Tibial artery (tissue), 4 donors: ENCODE results near the gene TPRX1.

Experiments
- DNase-seq, 2 donors: peaks; one replicate each; pipeline ENCODE4 v3.0.0-alpha.2; 2019
- H3K27ac ChIP-seq, 2 donors: fragments of 200-600 bp; sonication (generic) in 1 of 2; 1 replicate in 1 of 2; 2 replicates in 1 of 2; pipeline ENCODE4 v1.5.1; 2018 to 2019; ENCODE audit warnings: mild to moderate bottlenecking in 1 of 2
- H3K27me3 ChIP-seq, 2 donors: fragments of 200-600 bp; sonication (generic) in 1 of 2; one replicate each; pipeline versions ENCODE4 v1.5.1 to v1.6.0; 2016 to 2019
- H3K36me3 ChIP-seq, 3 donors: fragments of 200-600 bp; sonication (generic) in 2 of 3; one replicate each; pipeline ENCODE4 v1.5.1; 2016 to 2019; ENCODE audit warnings: mild to moderate bottlenecking in 2 of 3
- H3K4me1 ChIP-seq, 4 donors: fragments of 200-600 bp; sonication (generic) in 2 of 4; 1 replicate in 3 of 4; 2 replicates in 1 of 4; pipeline ENCODE4 v1.5.1; 2016 to 2019
- H3K4me3 ChIP-seq, 2 donors: fragments of 200-600 bp; sonication (generic) in 1 of 2; 1 replicate in 1 of 2; 2 replicates in 1 of 2; pipeline ENCODE4 v1.5.1; 2018 to 2019; ENCODE audit warnings: mild to moderate bottlenecking in 2 of 2
- H3K9me3 ChIP-seq, 3 donors: fragments of 200-600 bp; sonication (generic) in 1 of 3; one replicate each; pipeline ENCODE4 v1.5.1; 2016 to 2019
- intact Hi-C: fragments of 100-400 bp; cut with DNase I; formaldehyde crosslinking; loops from one replicate; pipeline ENCODE4 v1.15.0; 2023; ENCODE audit warnings: low total_unique reads
- TF ChIP-seq, protein P1 (sequence below), 2 experiments: fragments of 200-600 bp in 1 of 2; fragments of 450-650 bp in 1 of 2; IDR thresholded peaks; one replicate each; pipeline ENCODE4 v1.5.1; 2017 to 2019; ENCODE audit warnings: antibody characterized with exemption in 2 of 2, mild to moderate bottlenecking in 1 of 2, moderate library complexity in 1 of 2

TPRX1 gene

DNA sequence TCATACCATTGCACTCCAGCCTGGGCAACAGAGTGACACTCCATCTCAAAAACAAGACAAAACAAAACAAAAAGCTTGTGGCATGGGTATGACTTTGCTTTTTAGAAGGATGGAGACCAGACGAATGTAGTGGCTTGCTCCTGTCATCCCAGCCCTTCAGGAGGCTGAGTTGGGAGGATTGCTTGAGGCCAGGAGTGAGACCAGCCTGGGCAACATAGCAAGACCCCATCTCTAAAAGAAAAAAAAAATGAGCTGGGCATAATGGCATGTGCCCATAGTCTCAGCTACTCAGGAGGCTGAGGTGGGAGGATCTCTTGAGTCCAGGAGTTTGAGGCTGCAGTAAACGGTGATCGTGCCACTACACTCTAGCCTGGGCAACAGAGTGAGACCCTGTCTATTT is 42.2 kb downstream of the TPRX1 start:
- Histone ChIP-seq H3K36me3 (peaks cover 17 to 36% (median 23%) of the 10 kb centered on the region in 3 donors), H3K27ac (no peak overlapping the region), H3K27me3 (no peaks in the 10 kb centered on the region), H3K9me3 (no peaks in the 10 kb centered on the region), H3K4me1 (peaks cover 0 to 7% (median 0%) of the 10 kb centered on the region in 4 donors), H3K4me3 (no peak overlapping the region)
- no peak for DNase-seq
- intact Hi-C loops = no loop called here
- TF ChIP-seq, protein P1, sequence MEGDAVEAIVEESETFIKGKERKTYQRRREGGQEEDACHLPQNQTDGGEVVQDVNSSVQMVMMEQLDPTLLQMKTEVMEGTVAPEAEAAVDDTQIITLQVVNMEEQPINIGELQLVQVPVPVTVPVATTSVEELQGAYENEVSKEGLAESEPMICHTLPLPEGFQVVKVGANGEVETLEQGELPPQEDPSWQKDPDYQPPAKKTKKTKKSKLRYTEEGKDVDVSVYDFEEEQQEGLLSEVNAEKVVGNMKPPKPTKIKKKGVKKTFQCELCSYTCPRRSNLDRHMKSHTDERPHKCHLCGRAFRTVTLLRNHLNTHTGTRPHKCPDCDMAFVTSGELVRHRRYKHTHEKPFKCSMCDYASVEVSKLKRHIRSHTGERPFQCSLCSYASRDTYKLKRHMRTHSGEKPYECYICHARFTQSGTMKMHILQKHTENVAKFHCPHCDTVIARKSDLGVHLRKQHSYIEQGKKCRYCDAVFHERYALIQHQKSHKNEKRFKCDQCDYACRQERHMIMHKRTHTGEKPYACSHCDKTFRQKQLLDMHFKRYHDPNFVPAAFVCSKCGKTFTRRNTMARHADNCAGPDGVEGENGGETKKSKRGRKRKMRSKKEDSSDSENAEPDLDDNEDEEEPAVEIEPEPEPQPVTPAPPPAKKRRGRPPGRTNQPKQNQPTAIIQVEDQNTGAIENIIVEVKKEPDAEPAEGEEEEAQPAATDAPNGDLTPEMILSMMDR (IDR thresholded peaks at IDR 0.05) = no peak

GRCh38 chr19:47761566-47761965 is 42.8 kb downstream of the TPRX1 start:
- peaks cover 23 to 42% (median 29%) of the 10 kb centered on the region in 3 donors for H3K36me3 ChIP-seq
- intact Hi-C loops = no loop called here
- no peaks in the 10 kb centered on the region for H3K27me3 ChIP-seq

GRCh38 chr19:47760632-47760999 is 43.7 kb downstream of the TPRX1 start:
- H3K36me3 ChIP-seq = peaks cover 33 to 51% (median 39%) of the 10 kb centered on the region in 3 donors
- H3K27ac ChIP-seq = no peak overlapping the region
- TF ChIP-seq, protein P1 (IDR thresholded peaks at IDR 0.05) = no peak
- H3K4me3 ChIP-seq = no peak overlapping the region
- DNase-seq = no peak
- no peaks in the 10 kb centered on the region for H3K27me3 ChIP-seq
- H3K4me1 ChIP-seq = peaks cover 0 to 2% (median 0%) of the 10 kb centered on the region in 4 donors
- intact Hi-C loops = no loop called here
- H3K9me3 ChIP-seq = no peaks in the 10 kb centered on the region

More at GRCh38 chr19:47761566-47761965, 42.8 kb downstream of the TPRX1 start:
- no peaks in the 10 kb centered on the region for H3K9me3 ChIP-seq
- no peak overlapping the region for H3K4me3 ChIP-seq
- TF ChIP-seq, protein P1 (IDR thresholded peaks at IDR 0.05) = no peak
- H3K4me1 ChIP-seq = peaks cover 0 to 7% (median 0%) of the 10 kb centered on the region in 4 donors
- no peak overlapping the region for H3K27ac ChIP-seq
- no peak for DNase-seq

DNA sequence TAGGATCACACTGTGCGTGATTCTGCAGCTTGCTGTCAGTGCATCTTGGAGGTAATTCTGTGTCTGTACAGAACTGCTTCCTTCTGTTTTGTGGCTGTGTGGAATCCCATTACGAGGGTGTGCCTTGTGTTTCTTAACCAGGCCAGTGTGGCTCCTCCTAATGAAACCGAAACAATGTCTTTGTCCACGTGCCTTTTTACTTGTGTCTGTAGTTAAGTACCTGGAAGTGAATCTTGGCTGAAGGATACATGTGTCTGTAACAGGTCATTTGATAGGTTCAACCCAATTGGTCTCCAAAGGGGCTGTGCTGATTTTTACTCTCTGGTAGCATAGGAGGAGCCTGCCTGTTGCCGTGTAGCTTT is 45.9 kb downstream of the TPRX1 start:
- TF ChIP-seq, protein P1 (IDR thresholded peaks at IDR 0.05) = no peak
- Histone ChIP-seq H3K4me3 (no peak overlapping the region), H3K4me1 (no peaks in the 10 kb centered on the region), H3K9me3 (no peaks in the 10 kb centered on the region), H3K36me3 (peaks cover 54 to 73% (median 61%) of the 10 kb centered on the region in 3 donors), H3K27ac (no peak overlapping the region), H3K27me3 (no peaks in the 10 kb centered on the region)
- DNase-seq = no peak
- intact Hi-C loops = no loop called here

DNA sequence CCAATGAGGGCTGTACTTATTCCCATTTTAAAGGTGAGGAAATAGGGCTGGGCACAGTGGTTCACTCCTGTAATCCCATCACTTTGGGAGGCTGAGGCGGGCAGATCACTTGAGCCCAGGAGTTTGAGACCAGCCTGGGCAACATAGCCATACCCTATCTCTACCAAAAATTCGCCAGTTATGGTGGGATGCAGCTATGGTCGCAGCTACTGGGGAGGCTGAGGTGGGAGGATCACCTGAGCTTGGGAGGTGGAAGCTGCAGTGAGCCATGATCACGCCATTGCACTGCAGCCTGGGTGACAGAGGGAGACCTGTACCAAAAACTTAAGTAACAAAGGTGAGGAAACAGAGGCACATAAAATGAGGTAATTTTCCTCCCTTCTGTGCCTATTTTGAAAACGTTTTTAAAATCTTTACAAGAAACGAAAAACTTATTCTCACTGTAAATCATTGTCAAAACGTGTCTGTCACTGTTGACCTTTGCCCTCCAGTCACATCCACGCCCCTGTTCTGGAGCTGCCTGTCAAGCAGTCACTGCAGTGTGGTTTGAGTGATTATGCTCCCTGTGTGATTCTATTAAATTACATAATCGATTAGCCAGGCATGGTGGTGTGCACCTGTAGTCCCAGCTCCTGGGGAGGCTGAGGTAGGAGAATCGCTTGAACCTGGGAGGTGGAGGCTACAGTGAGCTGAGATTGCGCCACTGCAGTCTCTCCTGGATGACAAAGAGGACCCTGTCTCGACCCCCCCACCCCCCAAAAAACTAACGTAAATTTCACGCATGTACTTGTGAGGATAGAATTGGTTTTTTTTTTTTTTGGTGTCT is 46.5 kb downstream of the TPRX1 start:
- H3K27me3 ChIP-seq = no peaks in the 10 kb centered on the region
- no peaks in the 10 kb centered on the region for H3K9me3 ChIP-seq
- peaks cover 59 to 79% (median 67%) of the 10 kb centered on the region in 3 donors for H3K36me3 ChIP-seq
- TF ChIP-seq, protein P1 (IDR thresholded peaks at IDR 0.05) = no peak
- H3K27ac ChIP-seq = no peak overlapping the region
- H3K4me3 ChIP-seq = no peak overlapping the region
- no peaks in the 10 kb centered on the region for H3K4me1 ChIP-seq
- no peak for DNase-seq
- intact Hi-C loops = no loop called here
